ENCODE data around the gene RAB3A. TPM values are rescaled to one million over a fixed set of nuclear protein-coding genes. Genes with fewer than 3 reads are reported as not detected.

Gene RAB3A
- total RNA-seq, 1 experiment from 2014 or later: 4.0 TPM

DNA sequence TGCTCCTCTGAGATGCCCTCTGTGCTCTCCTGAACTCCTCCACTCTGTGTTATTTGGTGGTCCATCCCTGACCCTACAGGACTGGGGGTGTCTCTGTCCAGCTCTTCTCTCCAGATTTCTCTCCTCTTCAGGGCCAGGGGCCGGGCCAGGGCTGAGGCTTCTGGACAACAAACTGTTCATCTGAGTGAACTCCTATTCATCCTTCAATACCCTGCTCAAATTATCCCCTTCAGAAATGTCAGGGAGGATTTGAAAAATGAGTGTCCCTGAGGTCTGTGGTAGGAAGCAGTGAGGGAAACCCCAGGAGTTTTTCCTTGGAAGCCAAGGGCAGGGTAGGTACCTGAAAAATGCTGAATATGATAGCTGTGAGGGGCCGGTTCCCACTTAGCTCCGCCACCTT, 14.8 kb upstream of the RAB3A start:
- Histone ChIP-seq H3K79me2 (ENCODE audit: low read depth) (no peaks in the 10 kb centered on the region), H3F3A (ENCODE audit: insufficient read depth, low read depth) (peaks cover 30% of the 10 kb centered on the region), H3K36me3 (ENCODE audit: low read depth) (no peaks in the 10 kb centered on the region), H3K4me3 (no peak overlapping the region), H4K20me1 (ENCODE audit: insufficient read depth) (no peaks in the 10 kb centered on the region), H3K4me1 (replicated peaks; ENCODE audit: insufficient read depth) (peaks cover 12% of the 10 kb centered on the region), H3K9me2 (ENCODE audit: insufficient read depth) (no peaks in the 10 kb centered on the region), H3K9me3 (ENCODE audit: insufficient read depth, low read depth) (no peaks in the 10 kb centered on the region), H3K27ac (no peak overlapping the region), H3K27me3 (ENCODE audit: insufficient read depth, low read depth) (no peaks in the 10 kb centered on the region), H3K4me2 (no peak overlapping the region), H2AFZ (no peak overlapping the region)
- TF ChIP-seq, protein P1, sequence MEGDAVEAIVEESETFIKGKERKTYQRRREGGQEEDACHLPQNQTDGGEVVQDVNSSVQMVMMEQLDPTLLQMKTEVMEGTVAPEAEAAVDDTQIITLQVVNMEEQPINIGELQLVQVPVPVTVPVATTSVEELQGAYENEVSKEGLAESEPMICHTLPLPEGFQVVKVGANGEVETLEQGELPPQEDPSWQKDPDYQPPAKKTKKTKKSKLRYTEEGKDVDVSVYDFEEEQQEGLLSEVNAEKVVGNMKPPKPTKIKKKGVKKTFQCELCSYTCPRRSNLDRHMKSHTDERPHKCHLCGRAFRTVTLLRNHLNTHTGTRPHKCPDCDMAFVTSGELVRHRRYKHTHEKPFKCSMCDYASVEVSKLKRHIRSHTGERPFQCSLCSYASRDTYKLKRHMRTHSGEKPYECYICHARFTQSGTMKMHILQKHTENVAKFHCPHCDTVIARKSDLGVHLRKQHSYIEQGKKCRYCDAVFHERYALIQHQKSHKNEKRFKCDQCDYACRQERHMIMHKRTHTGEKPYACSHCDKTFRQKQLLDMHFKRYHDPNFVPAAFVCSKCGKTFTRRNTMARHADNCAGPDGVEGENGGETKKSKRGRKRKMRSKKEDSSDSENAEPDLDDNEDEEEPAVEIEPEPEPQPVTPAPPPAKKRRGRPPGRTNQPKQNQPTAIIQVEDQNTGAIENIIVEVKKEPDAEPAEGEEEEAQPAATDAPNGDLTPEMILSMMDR (conservative IDR thresholded peaks at IDR 0.05): no peak
- no peak for TF ChIP-seq EZH2 (IDR thresholded peaks at IDR 0.05; ENCODE audit: low read depth)
- no peak for DNase-seq
- no TSS peak for BruUV-seq (replicated peaks)
- intact Hi-C loops (cut with micrococcal nuclease; ENCODE audit: unreplicated experiment): no loop called here
- ChIA-PET POLR2A (ENCODE audit: unreplicated experiment) (no interaction called here), CTCF (no interaction called here)

DNA sequence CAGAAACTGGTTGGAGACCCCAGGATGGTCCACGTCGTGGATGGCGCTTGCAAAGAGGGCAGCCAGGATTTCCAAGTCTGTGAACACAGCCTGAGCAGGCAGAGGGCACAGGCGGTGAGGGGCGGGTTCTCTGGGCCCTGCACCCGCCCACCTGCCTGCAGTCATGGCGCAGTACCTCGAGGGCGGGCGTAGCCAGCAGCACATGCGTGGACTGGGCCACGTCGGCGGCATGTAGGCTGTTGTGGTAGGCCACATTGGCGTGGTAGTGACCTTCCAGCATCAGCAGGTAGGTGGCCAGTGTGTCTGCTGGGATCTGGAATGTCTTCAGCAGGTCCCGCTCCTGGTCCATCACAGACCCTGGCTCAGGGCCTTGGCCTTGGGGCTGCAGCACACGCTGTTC, 14.3 kb upstream of the RAB3A start:
- ChIA-PET CTCF (no interaction called here), POLR2A (ENCODE audit: unreplicated experiment) (no interaction called here)

DNA sequence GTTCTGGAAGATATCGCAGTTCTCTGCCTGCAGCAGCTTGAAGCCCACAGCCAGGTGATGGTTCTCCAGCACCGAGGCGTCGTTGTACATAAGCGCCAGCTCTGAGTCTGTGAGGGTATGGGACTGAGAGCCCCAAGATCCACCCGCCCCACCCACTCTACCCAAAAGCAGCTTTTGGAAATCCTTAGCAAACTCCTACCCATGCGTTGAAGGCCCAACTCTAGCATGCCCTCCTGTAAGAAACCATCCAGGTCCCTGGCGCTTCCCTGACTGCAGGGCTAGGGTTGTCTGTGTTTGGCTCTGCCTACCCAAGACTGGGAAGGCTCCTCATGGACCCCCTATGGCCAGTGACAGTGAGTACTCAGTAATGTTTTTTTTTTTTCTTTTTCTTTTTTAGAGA, 12.9 kb upstream of the RAB3A start:
- no peak overlapping the region for H3K27ac ChIP-seq
- H3K9me2 ChIP-seq (ENCODE audit: insufficient read depth): no peaks in the 10 kb centered on the region
- H3K4me1 ChIP-seq (replicated peaks; ENCODE audit: insufficient read depth): peaks cover 12% of the 10 kb centered on the region
- H3K4me2 ChIP-seq: no peak overlapping the region
- H2AFZ ChIP-seq: no peak overlapping the region
- intact Hi-C loops (cut with micrococcal nuclease; ENCODE audit: unreplicated experiment): no loop called here
- ChIA-PET CTCF (interaction anchor here (0.7 kb wide), 1 partner anchor 77 kb away, joined by 9 read pairs; no protein-coding TSS in a partner anchor), POLR2A (ENCODE audit: unreplicated experiment) (no interaction called here)
- no peaks in the 10 kb centered on the region for H3K9me3 ChIP-seq (ENCODE audit: insufficient read depth, low read depth)
- no peaks in the 10 kb centered on the region for H4K20me1 ChIP-seq (ENCODE audit: insufficient read depth)
- no peak overlapping the region for H3K4me3 ChIP-seq
- peaks cover 18% of the 10 kb centered on the region for H3F3A ChIP-seq (ENCODE audit: insufficient read depth, low read depth)
- no peaks in the 10 kb centered on the region for H3K36me3 ChIP-seq (ENCODE audit: low read depth)
- no peaks in the 10 kb centered on the region for H3K79me2 ChIP-seq (ENCODE audit: low read depth)
- no peak for TF ChIP-seq EZH2 (IDR thresholded peaks at IDR 0.05; ENCODE audit: low read depth)
- TF ChIP-seq, protein P1 (conservative IDR thresholded peaks at IDR 0.05): no peak
- no TSS peak for BruUV-seq (replicated peaks)
- DNase-seq: no peak
- H3K27me3 ChIP-seq (ENCODE audit: insufficient read depth, low read depth): no peaks in the 10 kb centered on the region

More for the DNA sequence above, 14.3 kb upstream of the RAB3A start:
- no peaks in the 10 kb centered on the region for H3K79me2 ChIP-seq (ENCODE audit: low read depth)
- H4K20me1 ChIP-seq (ENCODE audit: insufficient read depth): no peaks in the 10 kb centered on the region
- peaks cover 25% of the 10 kb centered on the region for H3F3A ChIP-seq (ENCODE audit: insufficient read depth, low read depth)
- intact Hi-C loops (cut with micrococcal nuclease; ENCODE audit: unreplicated experiment): no loop called here
- no peaks in the 10 kb centered on the region for H3K9me3 ChIP-seq (ENCODE audit: insufficient read depth, low read depth)
- BruUV-seq (replicated peaks): no TSS peak
- no peak overlapping the region for H2AFZ ChIP-seq
- H3K9me2 ChIP-seq (ENCODE audit: insufficient read depth): no peaks in the 10 kb centered on the region
- H3K4me3 ChIP-seq: no peak overlapping the region
- TF ChIP-seq EZH2 (IDR thresholded peaks at IDR 0.05; ENCODE audit: low read depth): no peak
- TF ChIP-seq, protein P1 (conservative IDR thresholded peaks at IDR 0.05): no peak
- H3K4me1 ChIP-seq (replicated peaks; ENCODE audit: insufficient read depth): peaks cover 12% of the 10 kb centered on the region
- no peaks in the 10 kb centered on the region for H3K27me3 ChIP-seq (ENCODE audit: insufficient read depth, low read depth)
- H3K4me2 ChIP-seq: no peak overlapping the region
- H3K36me3 ChIP-seq (ENCODE audit: low read depth): no peaks in the 10 kb centered on the region
- H3K27ac ChIP-seq: no peak overlapping the region
- DNase-seq: no peak
